ENCODE results near the gene DCC. TPM values are rescaled to one million over a fixed set of nuclear protein-coding genes. Genes with fewer than 3 reads are reported as not detected.
A peak's percentile ranks its signal among the peaks of the same experiment; 100 is the strongest.

DCC gene
- total and polyA plus RNA-seq, 11 donors: 0.02 TPM; not detected in 10

GRCh38 chr18:52657043-52657805 lies 317.2 kb downstream of the DCC start:
- H3K9me3 ChIP-seq: no peaks in the 10 kb centered on the region
- ATAC-seq: no peak
- H3K4me1 ChIP-seq: no peaks in the 10 kb centered on the region

GRCh38 chr18:52667463-52668065 lies 327.6 kb downstream of the DCC start:
- Histone ChIP-seq H3K27ac (no peak overlapping the region), H3K4me3 (no peak overlapping the region), H3K9me3 (no peaks in the 10 kb centered on the region), H3K36me3 (no peaks in the 10 kb centered on the region), H3K27me3 (no peaks in the 10 kb centered on the region), H3K4me1 (no peaks in the 10 kb centered on the region)
- ATAC-seq: no peak
- intact Hi-C loops (cut with DNase I): no loop called here
- 47 to 51% (median 50%) methylated on average over 4 of the region's 4 CpGs for WGBS, 4 donors
- no peak for DNase-seq
- TF ChIP-seq CTCF (IDR thresholded peaks at IDR 0.05): no peak
- TF ChIP-seq POLR2A (IDR thresholded peaks at IDR 0.05): no peak

More at GRCh38 chr18:52657043-52657805, 317.2 kb downstream of the DCC start:
- intact Hi-C loops (cut with DNase I): no loop called here
- Histone ChIP-seq H3K27ac (no peak overlapping the region), H3K4me3 (no peak overlapping the region), H3K27me3 (no peaks in the 10 kb centered on the region), H3K36me3 (no peaks in the 10 kb centered on the region)
- 58 to 66% (median 61%) methylated on average over 8 of the region's 8 CpGs for WGBS, 4 donors
- no peak for DNase-seq
- no peak for TF ChIP-seq POLR2A (IDR thresholded peaks at IDR 0.05)
- TF ChIP-seq CTCF (IDR thresholded peaks at IDR 0.05): no peak

DNA sequence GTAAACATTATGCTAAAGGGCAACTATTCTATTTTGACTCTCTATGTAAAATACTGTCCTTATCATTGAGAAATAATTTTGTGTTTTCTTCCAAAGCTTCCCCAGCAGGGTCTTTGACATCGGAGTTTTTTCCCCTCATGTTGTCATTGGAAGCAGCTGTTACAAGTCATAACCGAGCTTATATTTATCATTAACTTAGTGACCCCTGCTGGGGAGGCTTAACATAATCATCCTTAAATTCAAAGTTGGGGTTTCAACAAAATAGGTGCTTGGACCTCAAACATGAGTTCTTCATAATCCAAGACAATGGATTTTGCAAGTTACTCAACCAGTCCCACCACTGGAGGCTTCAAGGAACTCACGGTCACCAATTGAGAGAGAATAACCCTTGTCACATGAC lies 330.9 kb downstream of the DCC start:
- H3K27ac ChIP-seq: no peak overlapping the region
- TF ChIP-seq POLR2A (IDR thresholded peaks at IDR 0.05) (no peak), CTCF (IDR thresholded peaks at IDR 0.05) (peak in 2 of 12 donors; percentile 7 to 17)
- H3K9me3 ChIP-seq: no peaks in the 10 kb centered on the region
- intact Hi-C loops (cut with DNase I): loop anchor here in 2 of 10 donors (10.0 kb wide), 1 partner anchor 326 kb away; the partner anchor contains the start of gene DCC (in 2 of the 2)
- WGBS, 4 donors: 11 to 22% (median 19%) methylated on average over 3 of the region's 3 CpGs
- H3K4me3 ChIP-seq: no peak overlapping the region
- H3K27me3 ChIP-seq: no peaks in the 10 kb centered on the region
- ATAC-seq: no peak
- DNase-seq: no peak
- no peaks in the 10 kb centered on the region for H3K36me3 ChIP-seq
- H3K4me1 ChIP-seq: no peaks in the 10 kb centered on the region

- H3K4me3 ChIP-seq: no peak overlapping the region
- H3K9me3 ChIP-seq: no peaks in the 10 kb centered on the region
- 57 to 66% (median 60%) methylated on average over 3 of the region's 3 CpGs for WGBS, 4 donors
- H3K4me1 ChIP-seq: no peaks in the 10 kb centered on the region
- no peak for TF ChIP-seq POLR2A (IDR thresholded peaks at IDR 0.05)
- ATAC-seq (no peak), DNase-seq (no peak)
- H3K27ac ChIP-seq: no peak overlapping the region
- H3K36me3 ChIP-seq: no peaks in the 10 kb centered on the region
- intact Hi-C loops (cut with DNase I): loop anchor here in 2 of 10 donors (10.0 kb wide), 1 partner anchor 333 kb away; the partner anchor contains the start of gene DCC (in 2 of the 2)
- H3K27me3 ChIP-seq: peaks cover 0 to 5% (median 0%) of the 10 kb centered on the region in 9 donors
These were observed 338.0 kb downstream of the DCC start for GRCh38 chr18:52678034-52678433.
